BJ (cell line): ENCODE measurements around the gene COL5A1. TPM values are rescaled to one million over a fixed set of nuclear protein-coding genes. Genes with fewer than 3 reads are reported as not detected.
"Not testable (repeated sequence)": the region's sequence is repeated elsewhere in the genome, so short reads cannot be mapped to it uniquely, and the experiment has no call there.

Experiments used
- CTCF ChIA-PET: fragments of 350-600 bp; formaldehyde crosslinking; extraction: SDS; loops from one replicate; lab custom pipeline; 2021; ENCODE audit warnings: antibody characterized with exemption, inconsistent platforms; lab: Yijun Ruan, JAX
- POLR2A ChIA-PET: fragments of 300-600 bp; sonication (Branson Sonifier 250); formaldehyde crosslinking; extraction: SDS; loops from one replicate; lab custom pipeline; 2021; ENCODE audit warnings: antibody characterized with exemption; lab: Charles Lee
- DNase-seq: peaks from one replicate; pipeline ENCODE4 v3.0.0-alpha.2; 2011; ENCODE audit warnings: low read depth
- H3K27me3 ChIP-seq: 2 replicates; pipeline ENCODE4 v1.6.0; 2011; ENCODE audit warnings: low read length; ENCODE audit not compliant: control insufficient read depth, insufficient read depth
- H3K36me3 ChIP-seq: 2 replicates; pipeline ENCODE4 v1.5.1; 2011; ENCODE audit warnings: low read length; ENCODE audit not compliant: control insufficient read depth, insufficient read depth
- H3K4me3 ChIP-seq: 2 replicates; pipeline ENCODE4 v1.5.1; 2011; ENCODE audit warnings: low read depth, mild to moderate bottlenecking, control low read depth, low read length
- CTCF ChIP-seq: IDR thresholded peaks from 2 replicates; pipeline ENCODE4 v1.5.1; 2011; ENCODE audit warnings: low read depth, mild to moderate bottlenecking, control low read depth, inconsistent platforms, low read length, moderate library complexity; ENCODE audit not compliant: insufficient read depth
- polyA plus RNA-seq: library from polyadenylated mRNA; depleted of rRNA; stranded (reverse); fragments of >200 nt; gene quantifications from 2 replicates; pipeline ENCODE4 v1.2.3, GENCODE V29; 2011

COL5A1 gene
- polyA plus RNA-seq, 1 experiment = 251 TPM

- no peak for DNase-seq
- TF ChIP-seq CTCF = no peak
- ChIA-PET POLR2A (no interaction called here), CTCF (interaction anchor here (0.9 to 1.2 kb wide), 4 partner anchors 20 to 217 kb away, joined by 3 read pairs; no protein-coding TSS in a partner anchor)
- H3K27me3 ChIP-seq = no peaks in the 10 kb centered on the region
- peaks cover 10% of the 10 kb centered on the region for H3K36me3 ChIP-seq
- no peak overlapping the region for H3K4me3 ChIP-seq
Measured at GRCh38 chr9:134666831-134667230, 25.2 kb downstream of the COL5A1 start.

GRCh38 chr9:134668977-134669376 lies 27.4 kb downstream of the COL5A1 start:
- H3K4me3 ChIP-seq, H3K36me3 ChIP-seq, H3K27me3 ChIP-seq, POLR2A ChIA-PET, DNase-seq: not testable (repeated sequence)
- CTCF ChIA-PET = interaction anchor here (2.2 to 4.3 kb wide), 2 partner anchors 7 to 21 kb away, joined by 12 to 25 read pairs; no protein-coding TSS in a partner anchor

GRCh38 chr9:134669399-134669955 lies 27.9 kb downstream of the COL5A1 start:
- ChIA-PET POLR2A (interaction anchor here (0.6 kb wide), 1 partner anchor 222 kb away, joined by 14 read pairs; no protein-coding TSS in a partner anchor), CTCF (interaction anchor here (1.2 to 4.3 kb wide), 5 partner anchors 8 to 220 kb away, joined by 3 to 25 read pairs (median 12); no protein-coding TSS in a partner anchor)
- peaks cover 11% of the 10 kb centered on the region for H3K36me3 ChIP-seq
- TF ChIP-seq CTCF = no peak
- no peaks in the 10 kb centered on the region for H3K27me3 ChIP-seq
- H3K4me3 ChIP-seq = no peak overlapping the region
- DNase-seq = no peak

- POLR2A ChIA-PET = interaction anchor here (0.6 kb wide), 1 partner anchor 222 kb away, joined by 14 read pairs; no protein-coding TSS in a partner anchor
- no peak for TF ChIP-seq CTCF
Measured at GRCh38 chr9:134670042-134670525, 28.5 kb downstream of the COL5A1 start.

DNA sequence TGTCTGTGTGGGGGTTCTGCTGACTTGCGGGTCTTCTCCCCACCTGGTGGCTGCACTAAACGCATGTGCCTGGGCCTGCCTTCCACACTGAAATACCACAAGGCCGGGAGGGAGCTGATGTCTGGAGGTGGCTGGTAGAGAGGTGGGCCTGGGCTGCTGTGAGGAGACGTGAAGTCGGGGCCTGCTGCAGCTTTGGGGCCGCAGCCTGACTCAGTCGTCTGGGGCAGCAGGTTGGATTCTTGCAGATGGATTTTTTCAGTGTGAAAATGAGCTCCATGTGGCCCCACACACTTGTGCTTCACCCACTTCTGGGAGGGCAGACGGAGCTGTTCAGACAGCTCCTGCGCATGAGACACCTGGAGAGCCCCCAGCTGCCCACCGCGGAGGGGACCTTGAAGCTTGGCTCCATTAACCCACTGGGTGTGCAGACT lies 29.3 kb downstream of the COL5A1 start:
- POLR2A ChIA-PET = no interaction called here
- Histone ChIP-seq H3K36me3 (peaks cover 11% of the 10 kb centered on the region), H3K4me3 (no peak overlapping the region), H3K27me3 (no peaks in the 10 kb centered on the region)
- no peak for TF ChIP-seq CTCF
- DNase-seq = no peak
- CTCF ChIA-PET = interaction anchor here (0.6 to 4.3 kb wide), 12 partner anchors 9 to 327 kb away, joined by 3 to 25 read pairs (median 3); no protein-coding TSS in a partner anchor

More at GRCh38 chr9:134670042-134670525, 28.5 kb downstream of the COL5A1 start:
- DNase-seq = peak; percentile 87
- Histone ChIP-seq H3K27me3 (no peaks in the 10 kb centered on the region), H3K36me3 (peaks cover 11% of the 10 kb centered on the region), H3K4me3 (no peak overlapping the region)
- CTCF ChIA-PET = interaction anchor here (1.0 to 4.3 kb wide), 8 partner anchors 9 to 327 kb away, joined by 3 to 25 read pairs (median 7); no protein-coding TSS in a partner anchor
